DND-41 (cell line): ENCODE results near the gene TBCD.

ENCODE experiments used
- ATAC-seq: fragments of 200-7000 bp; cut with Tn5 transposase; 3 replicates; pipeline ENCODE4 v1.9.1; 2021; ENCODE audit warnings: low read depth; ENCODE audit not compliant: insufficient read depth
- DNase-seq: peaks from one replicate; pipeline ENCODE4 v3.0.0-alpha.2; 2020
- H2AFZ ChIP-seq: 2 replicates; pipeline ENCODE4 v1.6.0; 2012; ENCODE audit warnings: low read depth, low read length
- H3K27ac ChIP-seq: 2 replicates; pipeline ENCODE4 v1.5.1; 2012; ENCODE audit warnings: low read length, inconsistent platforms
- H3K27me3 ChIP-seq: fragments of 200-600 bp; sonication (generic); 2 replicates; pipeline ENCODE4 v1.6.0; 2012; ENCODE audit warnings: low read length, mild to moderate bottlenecking, inconsistent platforms; ENCODE audit not compliant: insufficient read depth, poor library complexity
- H3K36me3 ChIP-seq: 2 replicates; pipeline ENCODE4 v1.5.1; 2012; ENCODE audit warnings: low read length, inconsistent platforms; ENCODE audit not compliant: insufficient read depth
- H3K4me1 ChIP-seq: 2 replicates; pipeline ENCODE4 v1.5.1; 2012; ENCODE audit warnings: mild to moderate bottlenecking, low read length; ENCODE audit not compliant: insufficient read depth
- H3K4me2 ChIP-seq: 2 replicates; pipeline ENCODE4 v1.6.0; 2012; ENCODE audit warnings: mild to moderate bottlenecking, moderate library complexity, low read length, inconsistent platforms; ENCODE audit not compliant: insufficient read depth
- H3K4me3 ChIP-seq, 2 experiments: fragments of 200-600 bp in 1 of 2; shearing (Covaris generic) in 1 of 2; 2 replicates each; pipeline ENCODE4 v1.5.1; 2012 to 2016; ENCODE audit warnings: inconsistent platforms in 2 of 2, low read length in 2 of 2, mild to moderate bottlenecking in 2 of 2, low read depth in 1 of 2, moderate library complexity in 1 of 2
- H3K79me2 ChIP-seq: 2 replicates; pipeline ENCODE4 v1.6.0; 2012; ENCODE audit warnings: low read length, inconsistent platforms; ENCODE audit not compliant: insufficient read depth
- H3K9ac ChIP-seq: 2 replicates; pipeline ENCODE4 v1.6.0; 2012; ENCODE audit warnings: low read depth, mild to moderate bottlenecking, inconsistent platforms, low read length, moderate library complexity
- H3K9me3 ChIP-seq: 2 replicates; pipeline ENCODE4 v1.5.1; 2012; ENCODE audit warnings: low read length, moderate library complexity, mild to moderate bottlenecking, inconsistent platforms; ENCODE audit not compliant: insufficient read depth, severe bottlenecking
- H4K20me1 ChIP-seq: 2 replicates; pipeline ENCODE4 v1.6.0; 2012; ENCODE audit warnings: low read length; ENCODE audit not compliant: insufficient read depth
- EZH2 ChIP-seq: IDR thresholded peaks from 3 replicates; pipeline ENCODE4 v1.6.1; 2012; ENCODE audit warnings: borderline replicate concordance, low read depth, mild to moderate bottlenecking, moderate library complexity, low read length, inconsistent platforms; ENCODE audit not compliant: severe bottlenecking
- TF ChIP-seq, protein P1 (sequence below): IDR thresholded peaks from 2 replicates; pipeline ENCODE4 v1.5.1; 2012; ENCODE audit warnings: borderline replicate concordance, low read length, moderate library complexity, mild to moderate bottlenecking; ENCODE audit not compliant: poor library complexity, severe bottlenecking; ENCODE audit errors: extremely low read depth

TBCD gene

DNA sequence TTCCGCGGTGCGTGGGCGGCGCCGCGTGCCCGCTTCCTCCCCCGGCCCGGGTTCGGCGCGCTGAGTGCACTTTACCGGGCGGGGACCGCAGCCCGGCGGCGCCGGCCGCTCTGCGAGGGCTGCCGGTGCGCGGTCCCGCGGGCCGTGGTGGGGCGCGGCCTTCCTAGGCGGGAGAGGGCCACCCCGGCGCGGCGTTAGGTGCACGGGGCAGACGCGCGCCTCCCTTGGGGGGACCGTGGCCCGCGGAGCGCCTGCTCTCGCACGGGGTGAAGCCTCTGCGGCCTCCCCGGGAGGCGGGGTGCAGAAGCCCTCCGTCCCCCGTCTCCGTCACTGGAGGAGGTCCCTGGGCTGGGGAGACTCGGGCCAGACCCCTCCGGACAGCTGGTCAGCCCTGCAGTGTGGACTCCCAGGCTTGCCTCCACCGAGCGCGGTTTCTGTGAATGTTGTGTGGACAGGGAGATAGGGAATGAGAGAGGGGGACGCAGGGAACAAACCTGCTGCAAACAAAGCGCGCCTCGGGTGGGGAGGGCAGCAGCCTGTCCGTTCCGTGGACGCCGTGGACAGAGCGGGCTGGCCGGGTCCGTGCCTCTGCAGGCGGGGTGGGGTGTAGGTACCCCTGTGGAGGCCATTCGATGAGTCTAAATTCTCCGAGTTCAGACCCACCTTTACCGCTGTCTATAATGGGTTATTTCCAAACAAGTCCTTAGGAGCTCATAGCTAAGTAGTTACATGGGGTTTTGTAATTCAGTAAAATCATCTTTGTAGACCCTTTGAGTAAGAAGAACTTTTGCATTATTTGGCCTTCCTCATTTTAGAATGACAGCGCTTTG is 721 bp downstream of the TBCD start:
- Histone ChIP-seq H3K4me3 (peak overlapping the region; percentile 51 to 84), H3K9me3 (no peaks in the 10 kb centered on the region), H3K9ac (peak overlapping the region; percentile 82), H2AFZ (peak overlapping the region; percentile 67; the same call in 1 of the 2 replicates), H4K20me1 (peaks cover 33% of the 10 kb centered on the region; the same call in 1 of the 2 replicates), H3K27ac (peak overlapping the region; percentile 84), H3K79me2 (peaks cover 50% of the 10 kb centered on the region), H3K4me2 (peak overlapping the region; percentile 94), H3K36me3 (peaks cover 32% of the 10 kb centered on the region), H3K27me3 (no peaks in the 10 kb centered on the region), H3K4me1 (peaks cover 30% of the 10 kb centered on the region)
- ATAC-seq = peak; percentile 24
- no peak for TF ChIP-seq EZH2
- TF ChIP-seq, protein P1, sequence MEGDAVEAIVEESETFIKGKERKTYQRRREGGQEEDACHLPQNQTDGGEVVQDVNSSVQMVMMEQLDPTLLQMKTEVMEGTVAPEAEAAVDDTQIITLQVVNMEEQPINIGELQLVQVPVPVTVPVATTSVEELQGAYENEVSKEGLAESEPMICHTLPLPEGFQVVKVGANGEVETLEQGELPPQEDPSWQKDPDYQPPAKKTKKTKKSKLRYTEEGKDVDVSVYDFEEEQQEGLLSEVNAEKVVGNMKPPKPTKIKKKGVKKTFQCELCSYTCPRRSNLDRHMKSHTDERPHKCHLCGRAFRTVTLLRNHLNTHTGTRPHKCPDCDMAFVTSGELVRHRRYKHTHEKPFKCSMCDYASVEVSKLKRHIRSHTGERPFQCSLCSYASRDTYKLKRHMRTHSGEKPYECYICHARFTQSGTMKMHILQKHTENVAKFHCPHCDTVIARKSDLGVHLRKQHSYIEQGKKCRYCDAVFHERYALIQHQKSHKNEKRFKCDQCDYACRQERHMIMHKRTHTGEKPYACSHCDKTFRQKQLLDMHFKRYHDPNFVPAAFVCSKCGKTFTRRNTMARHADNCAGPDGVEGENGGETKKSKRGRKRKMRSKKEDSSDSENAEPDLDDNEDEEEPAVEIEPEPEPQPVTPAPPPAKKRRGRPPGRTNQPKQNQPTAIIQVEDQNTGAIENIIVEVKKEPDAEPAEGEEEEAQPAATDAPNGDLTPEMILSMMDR = no peak
- peak; percentile 44 for DNase-seq

DNA sequence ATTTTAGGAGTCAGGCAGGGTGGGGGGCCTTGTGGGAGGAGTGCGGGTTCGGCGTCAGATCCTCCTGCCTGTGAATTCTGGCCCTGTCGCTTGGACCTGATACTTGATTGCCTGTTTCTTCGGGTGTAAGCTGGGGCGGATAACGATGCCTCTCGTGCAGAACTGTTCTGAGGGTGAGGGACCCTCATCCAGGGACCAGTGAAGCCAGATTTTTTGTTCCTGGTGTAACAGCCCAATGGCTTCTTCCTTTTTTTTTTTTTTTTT is 1.3 kb downstream of the TBCD start:
- DNase-seq = no peak
- no peak for TF ChIP-seq EZH2
- TF ChIP-seq, protein P1 = no peak
- H3K4me3 ChIP-seq = peak overlapping the region; percentile 51 to 84; a peak in 3 of 4 replicates
- peak overlapping the region; percentile 82 for H3K9ac ChIP-seq
- peaks cover 36% of the 10 kb centered on the region for H3K36me3 ChIP-seq
- ATAC-seq = no peak
- H3K79me2 ChIP-seq = peaks cover 51% of the 10 kb centered on the region
- H3K27me3 ChIP-seq = no peaks in the 10 kb centered on the region
- peaks cover 33% of the 10 kb centered on the region; the same call in 1 of the 2 replicates for H4K20me1 ChIP-seq
- H3K27ac ChIP-seq = no peak overlapping the region
- no peaks in the 10 kb centered on the region for H3K9me3 ChIP-seq
- H3K4me1 ChIP-seq = peaks cover 30% of the 10 kb centered on the region
- no peak overlapping the region for H2AFZ ChIP-seq
- H3K4me2 ChIP-seq = peak overlapping the region; percentile 94

DNA sequence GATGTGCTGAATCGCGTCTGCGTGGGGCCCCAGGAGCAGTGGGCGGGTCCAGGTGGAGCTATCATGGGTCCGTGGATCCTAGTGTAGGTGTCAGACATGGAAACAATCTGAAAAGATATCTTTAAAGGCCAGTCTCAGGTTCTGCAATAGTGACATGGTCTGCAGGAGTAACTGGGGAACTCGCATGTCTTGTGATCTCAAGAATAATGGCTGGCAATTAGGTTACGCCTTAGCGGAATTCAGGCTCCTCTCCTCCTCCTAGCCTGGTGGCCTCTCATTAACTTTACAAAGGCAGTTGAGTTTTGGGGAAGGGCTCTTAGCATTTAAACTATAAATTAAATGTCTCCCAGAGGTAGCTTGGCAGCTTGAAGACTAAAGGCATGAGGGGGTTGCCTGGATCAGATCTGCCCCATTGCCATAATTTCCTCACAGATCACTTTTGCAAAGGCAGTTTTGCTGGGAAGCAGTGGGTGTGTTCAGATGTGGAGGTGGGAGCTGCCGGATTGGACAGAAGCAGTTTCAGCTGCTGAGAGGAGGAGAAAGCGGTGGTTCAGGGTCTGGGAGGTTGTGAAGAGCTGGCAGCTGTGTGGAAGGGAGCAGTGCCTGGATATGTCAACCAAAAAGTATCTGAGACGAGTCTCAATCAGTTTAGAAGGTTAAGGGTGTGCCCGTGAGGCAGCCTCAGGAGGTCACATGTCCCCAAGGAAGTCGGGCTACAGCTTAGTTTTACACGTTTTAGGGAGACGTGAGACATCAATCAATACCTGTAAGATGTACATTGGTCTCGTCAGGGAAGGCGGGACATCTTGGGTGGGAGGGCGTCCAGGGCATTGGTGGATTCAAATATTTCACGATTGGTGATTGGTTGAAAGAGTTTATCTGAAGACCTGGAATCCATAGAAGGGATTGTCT is 2.7 kb downstream of the TBCD start:
- peak overlapping the region in 1 of 2 experiments; percentile 84; a peak in 1 of 4 replicates for H3K4me3 ChIP-seq
- H3K27ac ChIP-seq = peak overlapping the region; percentile 44; the same call in 1 of the 2 replicates
- H3K79me2 ChIP-seq = peaks cover 57% of the 10 kb centered on the region
- peaks cover 30% of the 10 kb centered on the region for H3K4me1 ChIP-seq
- peak overlapping the region; percentile 94 for H3K4me2 ChIP-seq
- H3K27me3 ChIP-seq = no peaks in the 10 kb centered on the region
- ATAC-seq (no peak), DNase-seq (no peak)
- peak overlapping the region; percentile 24 for H3K9ac ChIP-seq
- peaks cover 36% of the 10 kb centered on the region for H3K36me3 ChIP-seq
- H3K9me3 ChIP-seq = no peaks in the 10 kb centered on the region
- peaks cover 33% of the 10 kb centered on the region; the same call in 1 of the 2 replicates for H4K20me1 ChIP-seq
- TF ChIP-seq, protein P1 = no peak
- no peak for TF ChIP-seq EZH2
- no peak overlapping the region for H2AFZ ChIP-seq
